ENCODE results near the gene C1QTNF2.

The C1QTNF2 gene

DNA sequence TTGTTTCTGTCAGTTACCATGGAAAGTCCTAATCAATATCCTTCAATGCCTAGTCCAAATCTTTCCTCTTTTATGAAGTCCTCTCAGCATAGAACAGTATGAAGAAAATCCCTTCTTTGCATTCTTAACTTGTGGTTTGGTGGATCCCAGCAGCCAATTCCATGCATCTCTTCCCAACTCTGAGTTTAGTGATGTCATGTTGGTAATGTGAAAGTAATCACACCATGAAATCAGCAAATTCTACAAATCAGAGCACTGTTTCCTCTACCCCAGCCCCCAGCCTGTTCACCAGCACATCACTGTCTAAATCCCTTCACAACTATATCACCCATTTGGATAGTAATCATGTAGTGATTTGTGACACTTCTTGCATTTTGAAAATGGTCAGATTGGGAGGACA is 4.7 kb upstream of the C1QTNF2 start:
- no peak for FAIRE-seq

DNA sequence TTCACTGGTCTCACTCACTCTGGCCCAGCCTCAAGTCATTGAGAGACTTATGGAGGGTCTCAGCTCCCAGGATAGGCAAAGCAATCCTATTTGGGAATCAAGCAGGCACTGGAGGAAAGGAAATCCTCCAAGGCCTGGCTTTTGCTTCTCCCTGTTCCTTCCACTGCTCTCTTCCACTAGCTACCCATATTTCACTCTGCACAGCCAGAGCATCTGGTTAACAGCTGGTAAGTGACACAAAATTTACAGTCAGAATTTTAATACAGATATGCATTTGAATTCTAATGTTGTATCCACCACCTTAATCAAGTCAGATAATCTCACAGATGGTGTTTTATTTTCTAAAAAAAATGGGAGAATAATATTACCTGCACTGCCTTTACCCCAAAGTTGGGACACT is 868 bp upstream of the C1QTNF2 start:
- DNase-seq (ENCODE audit: low spot score) (no peak), FAIRE-seq (no peak)

More for the DNA sequence above, 4.7 kb upstream of the C1QTNF2 start:
- no peak for DNase-seq (ENCODE audit: low spot score)

DNA sequence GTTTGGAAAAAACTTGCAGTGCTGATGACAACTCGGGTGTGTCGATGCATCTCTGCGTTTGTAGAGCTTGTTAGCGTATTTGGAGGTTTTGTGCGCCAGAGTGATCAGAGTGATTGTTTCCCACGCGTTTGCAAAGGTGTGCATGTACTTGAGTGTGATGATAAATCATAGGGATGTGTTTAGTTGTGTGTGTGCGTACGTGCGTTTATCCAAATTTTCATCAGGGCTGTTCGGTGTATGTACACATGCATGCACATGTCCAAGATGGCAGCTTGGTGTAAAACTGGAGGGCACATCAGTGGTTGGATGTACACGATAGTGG is 248 bp upstream of the C1QTNF2 start:
- no peak for DNase-seq (ENCODE audit: low spot score)
- peak; percentile 17 for FAIRE-seq

DNA sequence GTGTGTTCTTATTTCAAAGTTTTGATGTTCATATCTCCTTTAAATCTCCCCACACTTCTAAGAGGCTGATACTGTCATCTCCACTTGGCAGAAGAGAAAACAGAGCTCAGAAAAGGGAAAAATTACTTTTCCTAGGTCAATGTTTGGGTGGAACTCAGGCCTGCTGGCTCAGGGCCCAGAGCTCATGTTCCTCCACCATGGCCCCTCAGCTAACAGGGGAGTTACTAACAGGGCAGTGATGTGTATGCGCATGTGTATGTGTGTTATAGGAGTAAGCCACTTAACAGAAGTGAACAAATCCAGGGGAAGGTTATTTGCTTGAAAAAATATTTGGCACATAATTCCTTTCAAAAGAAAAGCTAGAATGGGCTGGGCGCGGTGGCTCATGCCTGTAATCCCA is 2.5 kb downstream of the C1QTNF2 start:
- DNase-seq (ENCODE audit: low spot score) = no peak
- FAIRE-seq = no peak

DNA sequence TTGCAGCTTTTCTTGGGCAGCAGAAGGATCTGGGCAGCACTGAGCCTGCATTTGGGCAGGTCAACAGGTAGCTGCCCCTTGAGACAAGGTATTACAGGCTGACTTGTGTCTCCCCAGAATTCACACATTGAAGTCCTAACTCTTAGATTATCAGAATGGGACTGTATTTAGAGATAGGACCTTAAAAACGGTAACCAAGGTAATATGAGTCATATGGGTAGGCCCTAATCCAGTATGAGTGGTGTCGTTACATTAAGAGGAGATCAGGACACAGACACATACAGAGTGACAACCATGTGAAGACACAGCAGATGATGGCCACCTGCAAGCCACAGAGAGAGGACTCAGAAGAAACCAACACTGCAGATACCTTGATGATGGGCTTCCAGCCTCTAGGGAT is 3.2 kb downstream of the C1QTNF2 start:
- DNase-seq (ENCODE audit: low spot score) (no peak), FAIRE-seq (no peak)

DNA sequence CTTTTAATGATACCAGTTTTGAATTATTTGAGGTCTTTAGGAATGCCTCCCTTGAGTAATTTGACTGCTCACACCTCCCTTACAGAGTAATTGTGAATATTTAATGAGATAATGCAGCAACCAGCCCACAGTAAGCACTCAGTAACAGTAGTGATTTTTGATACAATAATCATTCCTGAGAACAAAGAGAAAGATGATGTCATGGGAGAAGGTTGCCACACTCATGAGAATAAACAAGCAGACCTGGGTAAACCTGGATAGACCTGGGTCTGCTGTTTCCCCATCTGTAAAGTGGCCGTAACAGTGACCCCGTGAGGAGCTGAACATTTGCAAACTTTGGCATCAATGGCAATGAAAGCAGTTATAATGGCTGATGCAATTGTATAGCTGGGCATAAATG is 4.2 kb downstream of the C1QTNF2 start:
- no peak for DNase-seq (ENCODE audit: low spot score)
- no peak for FAIRE-seq

DNA sequence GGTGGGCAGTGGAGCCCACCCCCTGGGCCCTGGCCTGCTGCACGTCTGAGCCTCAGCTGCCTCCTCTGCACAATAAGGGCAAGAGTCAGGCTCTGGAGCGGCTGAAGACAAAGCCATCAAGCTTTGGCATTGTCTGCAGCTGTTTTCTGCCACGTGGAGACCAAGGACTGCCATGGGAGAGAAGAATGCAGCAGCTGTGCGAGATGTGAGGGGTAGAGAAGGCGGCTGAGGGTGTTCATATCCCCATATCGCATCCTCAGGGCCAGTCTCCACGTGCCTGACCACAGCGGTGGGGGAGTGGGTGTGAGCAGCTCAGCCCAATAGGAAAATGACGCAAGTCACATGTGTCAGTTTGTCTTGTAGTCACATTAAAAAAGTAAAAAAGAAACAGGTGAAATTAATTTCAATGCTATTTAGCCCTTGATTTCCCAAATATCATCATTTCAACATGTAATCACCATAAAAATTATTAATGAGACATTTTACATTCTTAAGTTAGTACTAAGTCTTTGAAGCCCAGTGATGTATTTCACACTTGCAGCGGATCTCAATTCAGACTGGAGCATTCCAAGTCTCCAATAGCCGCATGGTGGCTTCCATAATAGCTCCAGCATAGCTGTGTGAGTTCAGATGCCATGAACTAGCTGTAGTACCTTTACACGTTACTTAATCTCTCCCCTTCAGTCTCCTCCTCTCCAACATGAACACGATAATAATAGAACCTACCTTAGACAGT is 6.6 kb downstream of the C1QTNF2 start:
- no peak for FAIRE-seq
- no peak for DNase-seq (ENCODE audit: low spot score)

DNA sequence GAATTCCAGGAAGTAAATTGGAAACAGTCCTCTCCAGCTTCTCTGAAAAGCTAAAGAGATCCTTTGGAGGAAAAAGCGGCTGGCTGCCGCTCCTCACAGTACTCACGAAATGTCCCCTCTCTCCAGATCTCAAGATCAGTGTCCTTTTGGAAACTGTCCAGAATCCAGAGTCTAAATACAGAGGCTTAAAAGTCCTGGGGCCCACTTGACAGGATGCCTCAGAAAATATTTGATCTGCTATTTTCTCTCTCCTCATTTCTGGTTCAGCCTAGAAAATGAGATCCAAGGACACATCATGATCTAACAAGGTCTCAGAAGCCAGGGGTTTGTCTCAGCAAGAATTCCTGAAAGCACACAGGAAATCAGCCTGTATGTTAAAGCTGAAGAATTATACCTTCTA is 7.2 kb downstream of the C1QTNF2 start:
- FAIRE-seq (no peak), DNase-seq (ENCODE audit: low spot score) (no peak)

DNA sequence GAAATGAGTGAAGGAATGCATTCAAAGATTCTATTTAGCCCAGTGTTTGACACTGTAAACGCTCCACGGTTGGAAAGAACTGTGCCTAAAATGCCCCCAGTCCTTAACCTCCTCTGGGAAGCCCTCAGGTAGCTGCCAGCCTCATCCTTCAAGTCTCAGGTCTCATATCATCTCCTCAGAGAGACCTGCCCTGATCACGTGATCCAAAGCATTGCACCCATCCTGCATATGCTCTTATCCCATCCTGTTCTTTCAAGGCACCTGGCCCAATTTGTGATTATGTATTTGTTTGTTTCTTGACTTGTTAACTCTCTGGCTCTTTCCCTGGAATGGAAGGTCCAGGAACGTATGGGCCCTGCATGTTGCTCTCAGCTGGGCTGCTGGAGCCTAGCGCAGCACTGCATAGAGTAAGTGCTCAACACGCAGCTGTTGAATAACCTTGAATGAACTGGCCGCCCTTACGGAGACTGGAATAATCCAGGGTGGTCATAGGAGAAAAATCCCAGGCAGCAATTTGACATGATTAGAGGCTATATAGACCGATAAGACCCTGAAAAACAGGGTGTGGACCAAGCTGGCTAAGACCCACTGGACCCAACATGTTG is 8.7 kb downstream of the C1QTNF2 start:
- DNase-seq (ENCODE audit: low spot score) (no peak), FAIRE-seq (no peak)

DNA sequence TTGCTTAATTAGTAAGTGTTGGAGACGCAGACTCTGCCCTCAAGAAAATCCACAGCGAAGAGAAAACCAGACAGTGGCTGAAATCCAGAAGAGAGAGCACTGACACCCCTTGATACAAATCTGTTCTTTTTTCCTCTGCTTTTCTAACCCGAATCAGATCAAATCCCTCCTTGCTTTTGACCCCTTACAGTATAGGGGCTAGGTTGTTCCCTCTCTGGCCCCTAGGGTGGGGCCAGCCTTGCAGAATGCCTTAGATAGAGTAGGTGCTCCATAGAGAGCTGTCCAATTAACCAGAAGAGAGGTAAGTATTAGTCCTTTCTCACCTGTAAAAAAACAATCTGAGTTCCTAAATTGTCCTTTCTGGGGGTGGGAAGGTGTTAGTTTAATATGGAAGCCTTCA is 10.1 kb downstream of the C1QTNF2 start:
- DNase-seq (ENCODE audit: low spot score) (no peak), FAIRE-seq (no peak)

DNA sequence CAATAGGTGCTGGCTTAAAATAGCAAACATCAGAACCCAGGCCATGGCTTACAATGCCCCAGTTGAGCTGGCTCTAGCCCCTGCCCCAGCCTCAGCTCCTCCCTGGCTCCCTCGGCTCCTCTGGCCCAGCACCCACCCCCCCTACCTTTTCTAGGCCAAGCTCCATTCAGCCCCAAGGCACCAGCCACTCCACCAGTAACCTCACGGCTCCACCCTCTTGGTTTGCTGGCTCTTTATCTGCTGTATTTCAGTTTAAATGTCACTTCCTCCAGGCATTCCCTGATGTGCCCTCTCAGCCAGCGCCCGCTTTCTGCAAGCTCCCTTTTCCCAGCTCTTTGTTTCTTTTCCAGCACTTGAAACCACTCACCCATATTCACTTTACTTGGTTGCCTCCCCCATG is 10.6 kb downstream of the C1QTNF2 start:
- no peak for DNase-seq (ENCODE audit: low spot score)
- no peak for FAIRE-seq

DNA sequence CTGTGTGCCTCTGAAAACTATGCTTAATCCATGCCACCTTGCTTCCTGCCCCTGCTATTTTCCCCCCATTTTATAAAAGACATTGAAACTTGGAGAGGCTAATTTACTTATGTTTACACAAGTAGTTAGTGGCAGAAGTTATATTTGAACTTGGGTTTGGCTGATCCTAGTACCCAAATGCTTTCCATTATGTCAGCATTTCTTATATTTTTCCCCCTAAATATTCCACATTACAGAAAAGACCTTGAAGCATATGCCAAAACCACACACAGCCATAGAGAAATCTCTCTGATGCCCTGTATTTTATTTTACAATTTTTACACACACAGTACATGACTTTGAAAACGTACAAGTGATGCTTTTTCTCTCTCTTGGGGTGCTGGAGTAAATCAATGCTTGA is 11.2 kb downstream of the C1QTNF2 start:
- FAIRE-seq (no peak), DNase-seq (ENCODE audit: low spot score) (no peak)

DNA sequence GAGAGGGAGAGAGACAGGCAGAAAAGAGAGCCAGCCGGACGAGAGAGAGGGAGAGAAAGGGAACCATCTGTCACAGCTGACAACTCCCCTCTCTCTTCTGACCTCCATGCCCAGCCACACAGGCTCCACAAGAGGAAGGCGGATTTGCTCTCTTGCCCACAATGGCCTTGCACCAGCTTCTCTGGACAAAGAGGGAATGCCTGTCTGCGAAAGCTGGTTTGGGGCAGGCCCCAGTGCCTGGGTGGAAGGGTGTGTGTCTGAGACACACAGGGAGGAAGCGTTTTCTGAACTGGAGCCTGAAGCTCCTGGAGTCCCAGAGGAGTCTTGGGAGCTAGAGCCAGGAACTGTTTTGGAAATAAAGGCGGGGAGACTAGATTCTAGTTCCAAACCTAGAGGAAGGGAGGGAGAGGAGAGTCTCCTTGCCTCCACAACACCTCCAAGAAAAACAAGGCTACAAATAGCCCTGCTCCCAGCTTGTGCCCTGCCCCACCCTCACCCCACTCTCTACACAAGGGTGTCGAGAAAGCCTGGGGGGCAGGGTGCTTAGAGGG is 12.5 kb downstream of the C1QTNF2 start:
- FAIRE-seq (no peak), DNase-seq (ENCODE audit: low spot score) (no peak)

DNA sequence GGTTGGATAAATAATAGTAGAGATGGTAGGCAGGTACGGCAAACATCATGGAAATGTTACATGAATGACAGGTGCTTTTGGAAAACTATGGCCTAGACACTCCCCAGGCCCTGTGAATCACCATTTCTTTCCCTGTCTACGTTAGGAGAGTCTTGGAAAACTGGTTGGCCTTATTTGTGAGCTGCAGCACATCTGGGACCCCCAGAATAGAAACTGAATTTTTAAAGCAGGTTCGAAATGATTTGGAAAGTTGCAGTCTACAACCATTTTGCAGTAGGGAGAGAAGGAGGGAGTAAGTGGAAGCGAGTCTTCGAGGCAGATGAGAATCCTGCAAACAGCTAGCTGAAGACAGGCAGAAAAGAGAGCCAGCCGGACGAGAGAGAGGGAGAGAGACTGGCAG is 13.0 kb downstream of the C1QTNF2 start:
- no peak for FAIRE-seq
- DNase-seq (ENCODE audit: low spot score) = no peak

DNA sequence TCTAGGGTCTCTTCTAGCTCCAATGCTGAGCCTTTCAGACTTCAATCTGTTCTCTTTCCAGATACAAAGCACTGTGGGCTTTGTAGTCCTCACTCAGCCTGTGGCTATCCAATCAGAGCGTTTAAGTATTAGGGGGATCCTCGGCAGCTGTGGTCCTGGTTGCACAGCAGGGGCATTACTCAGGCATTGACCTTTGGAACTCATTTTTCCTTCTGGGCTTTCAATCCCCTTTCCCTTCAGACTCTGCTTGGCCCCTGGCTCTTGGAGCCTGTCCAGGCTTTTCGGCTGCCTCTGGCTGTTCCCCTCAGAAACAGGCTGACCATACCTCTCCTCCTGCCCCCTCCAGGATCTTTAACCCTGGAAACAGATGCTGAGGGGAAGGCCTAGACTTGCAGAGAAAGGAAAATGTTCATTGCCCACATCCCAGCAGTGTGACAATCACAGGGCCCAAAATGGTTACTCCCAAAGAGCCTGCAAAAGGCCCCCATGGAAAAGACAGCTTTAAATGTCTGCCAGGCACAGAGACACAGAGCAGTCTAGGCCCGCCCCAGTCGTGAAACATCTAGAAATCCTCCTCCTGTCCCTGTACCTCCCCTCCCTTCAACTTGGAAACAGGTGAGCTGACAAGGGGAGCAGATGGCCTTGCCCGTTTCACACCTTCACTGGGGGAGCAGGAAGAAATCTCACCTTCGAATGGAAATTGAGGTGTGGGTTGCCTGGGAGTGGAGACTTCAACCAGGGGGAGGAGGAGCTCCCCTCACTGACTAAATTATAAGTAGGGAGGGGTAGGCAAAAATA is 13.7 kb downstream of the C1QTNF2 start:
- DNase-seq (ENCODE audit: low spot score) (no peak), FAIRE-seq (no peak)

DNA sequence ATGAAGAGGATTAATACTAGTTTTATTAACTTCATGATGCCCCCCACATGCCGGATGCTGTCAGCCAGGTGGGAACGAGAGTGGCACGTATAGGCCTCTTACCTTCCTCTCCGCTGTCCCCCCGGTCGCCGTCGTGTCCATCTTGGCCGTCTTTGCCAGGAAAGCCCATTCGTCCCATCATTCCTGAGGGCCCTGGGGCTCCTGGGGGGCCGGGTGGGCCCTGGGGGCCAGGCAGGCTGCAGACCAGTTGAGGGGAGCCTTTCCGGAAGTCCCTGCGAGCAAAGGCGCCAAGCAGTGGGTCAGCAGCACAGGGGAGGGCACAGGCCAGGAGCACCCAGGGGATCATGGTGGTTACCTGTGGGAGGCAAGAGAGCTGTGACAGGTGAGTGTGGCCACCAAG is 15.8 kb downstream of the C1QTNF2 start:
- FAIRE-seq = no peak
- DNase-seq (ENCODE audit: low spot score) = no peak

DNA sequence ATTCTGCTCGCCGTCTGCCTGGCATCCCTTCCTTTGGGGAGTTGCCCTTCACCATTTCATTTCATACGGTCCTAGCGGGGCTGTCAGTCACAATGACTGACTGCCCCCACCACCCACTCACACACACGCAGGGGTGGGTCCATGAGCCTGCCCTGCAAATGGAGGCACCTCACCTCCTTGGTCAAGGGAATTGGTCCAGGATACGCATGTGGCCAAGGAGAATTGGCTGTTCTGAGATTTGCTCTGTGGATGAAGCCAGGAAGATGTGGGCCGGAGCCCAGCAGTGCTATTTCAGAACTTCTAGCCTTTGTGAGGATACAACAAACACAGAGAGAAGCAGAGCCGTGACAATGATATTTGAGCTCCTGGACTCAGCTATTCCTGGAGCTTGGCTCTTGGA is 17.0 kb downstream of the C1QTNF2 start:
- DNase-seq (ENCODE audit: low spot score) (no peak), FAIRE-seq (no peak)

DNA sequence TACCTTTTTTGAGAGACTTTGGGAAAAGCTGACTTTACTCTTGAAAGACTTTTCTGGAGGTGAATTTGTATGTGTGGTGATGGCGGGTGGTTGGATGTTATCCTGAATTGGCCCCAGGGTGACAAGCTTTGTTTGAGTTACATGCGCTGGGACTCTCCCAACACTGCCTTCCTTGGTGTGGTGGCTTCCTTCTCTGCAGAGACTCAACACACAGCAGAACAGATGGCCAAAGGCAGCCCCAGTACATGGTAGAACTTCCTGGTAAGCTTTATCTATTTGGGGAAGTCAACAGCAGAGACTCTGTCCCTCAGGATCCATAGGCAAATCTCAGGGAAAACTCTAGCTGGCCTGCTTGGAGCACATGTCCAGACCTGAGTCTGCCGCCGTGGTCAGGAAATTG is 18.1 kb downstream of the C1QTNF2 start:
- DNase-seq (ENCODE audit: low spot score) (no peak), FAIRE-seq (no peak)

DNA sequence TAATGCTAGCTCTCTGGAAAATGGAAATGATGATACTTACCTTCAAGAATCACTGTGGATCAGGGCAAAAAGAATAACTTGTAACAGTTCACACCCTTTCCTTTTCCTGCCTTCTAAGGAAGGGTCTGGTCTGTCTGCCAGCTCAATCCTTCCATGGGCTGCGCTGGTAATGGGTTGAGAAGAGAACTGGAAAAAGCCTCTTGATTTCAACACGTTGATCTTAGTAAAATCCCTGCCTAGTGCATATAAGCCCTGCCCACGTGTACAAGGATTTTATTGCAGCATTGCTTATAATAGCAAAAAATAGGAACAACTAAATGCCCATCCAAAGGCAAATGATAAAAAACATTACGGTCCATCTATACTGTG is 20.5 kb downstream of the C1QTNF2 start:
- FAIRE-seq (no peak), DNase-seq (ENCODE audit: low spot score) (no peak)

DNA sequence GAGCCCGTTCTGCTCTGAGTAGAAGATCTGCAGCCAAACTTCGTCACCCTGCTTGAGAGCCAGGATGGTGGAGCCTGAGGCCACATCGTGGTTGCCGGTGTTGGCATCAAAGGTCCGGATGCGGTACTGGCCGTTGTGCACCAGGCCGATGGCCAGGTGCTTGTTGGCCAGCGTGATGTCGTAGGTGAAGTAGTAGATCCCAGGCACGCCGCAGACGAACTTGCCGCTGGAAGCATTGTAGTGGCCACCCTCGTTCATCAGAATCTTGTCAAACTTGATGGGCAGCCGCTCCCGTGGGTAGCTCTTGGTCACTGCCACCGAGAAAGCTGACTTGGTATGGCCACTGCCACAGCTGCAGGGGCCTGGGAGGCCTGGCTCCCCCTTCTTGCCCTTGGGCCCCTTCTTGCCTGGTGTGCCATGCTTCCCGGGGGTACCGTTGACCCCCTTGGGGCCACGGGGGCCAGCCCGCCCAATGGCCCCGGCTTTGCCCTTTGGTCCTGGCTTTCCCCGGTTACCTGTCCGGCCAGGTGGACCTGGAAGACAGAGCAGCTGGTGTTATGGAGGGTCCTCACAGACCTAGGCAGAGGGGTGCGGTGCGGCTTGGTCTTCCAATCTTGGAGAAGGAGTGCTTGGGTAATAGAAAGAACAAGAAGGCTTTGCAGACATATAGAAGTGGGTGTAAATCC is 21.0 kb downstream of the C1QTNF2 start:
- FAIRE-seq (no peak), DNase-seq (ENCODE audit: low spot score) (no peak)

DNA sequence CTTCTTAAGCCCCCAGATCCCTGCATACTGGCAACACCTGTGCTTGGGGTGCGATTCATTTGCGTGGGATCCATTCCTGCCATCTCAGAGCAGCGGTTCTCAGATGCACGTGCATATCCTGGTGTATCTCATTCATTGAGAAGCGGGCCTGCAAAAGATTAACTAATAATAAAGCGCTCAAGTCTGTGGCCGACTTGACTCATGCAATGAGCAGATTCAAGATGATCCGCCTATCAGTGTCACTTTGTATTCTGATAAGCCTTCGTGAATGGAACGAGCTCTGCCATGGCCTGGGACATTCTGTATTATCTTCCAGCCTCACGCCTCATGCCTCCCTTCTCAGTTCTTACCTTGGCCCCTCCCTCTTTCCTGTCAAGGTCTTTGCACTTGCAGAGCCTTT is 22.3 kb downstream of the C1QTNF2 start:
- FAIRE-seq = no peak
- DNase-seq (ENCODE audit: low spot score) = no peak

DNA sequence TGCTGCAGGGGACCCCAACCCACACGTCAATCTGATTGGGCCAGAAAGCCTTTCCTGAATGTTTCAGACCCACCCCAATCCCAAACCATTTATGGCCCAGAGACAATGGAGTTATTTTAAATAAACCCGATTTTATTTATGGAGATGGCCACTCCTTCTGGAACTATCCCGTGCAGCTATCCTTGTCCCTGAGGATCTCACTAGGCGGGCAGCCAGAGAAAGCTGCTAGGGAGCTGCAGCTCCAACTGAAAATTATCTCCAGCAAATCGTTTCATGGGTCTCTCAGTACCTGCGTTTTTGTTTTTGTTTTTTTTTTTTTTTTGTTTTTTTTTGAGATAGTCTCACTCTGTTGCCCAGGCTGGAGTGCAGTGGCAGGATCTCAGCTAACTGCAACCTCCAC is 23.0 kb downstream of the C1QTNF2 start:
- DNase-seq (ENCODE audit: low spot score) (no peak), FAIRE-seq (no peak)
